ENCODE results near the gene LGALS16.
"Not testable (repeated sequence)": the region's sequence is repeated elsewhere in the genome, so short reads cannot be mapped to it uniquely, and the experiment has no call there.

The LGALS16 gene

DNA sequence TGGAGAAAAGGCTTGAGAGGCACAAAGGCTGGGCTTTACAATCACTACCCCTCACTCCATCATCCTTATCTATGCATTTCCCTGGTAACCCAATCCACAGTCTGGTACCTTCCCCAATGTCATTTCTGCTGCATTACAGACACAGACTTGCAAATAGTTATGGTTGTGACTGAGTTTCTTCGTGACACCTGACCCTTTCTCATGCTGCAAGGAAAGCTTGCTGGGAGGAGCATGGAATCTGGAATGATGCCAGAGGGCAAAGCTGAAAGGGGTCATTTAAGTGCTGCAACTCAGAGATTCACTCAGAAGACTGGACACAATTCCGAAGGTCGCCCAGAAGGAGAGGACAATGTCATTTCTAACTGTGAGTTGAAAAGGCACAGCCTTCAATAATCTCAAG lies at the start of gene LGALS16:
Gene LGALS16, plus strand, starts transcription at position 301 of the 400 bp plus-strand sequence. Its CDS starts 49 bp downstream, at position 350.
- DNase-seq, result no peak

GRCh38 chr19:39607021-39607420 lies 48.7 kb upstream of the LGALS16 start:
- no peak for DNase-seq

GRCh38 chr19:39607561-39607960 lies 48.2 kb upstream of the LGALS16 start:
- no peak for DNase-seq

GRCh38 chr19:39613597-39613996 lies 42.1 kb upstream of the LGALS16 start:
- no peak for DNase-seq

GRCh38 chr19:39617745-39618144 lies 38.0 kb upstream of the LGALS16 start:
- no peak for DNase-seq

DNA sequence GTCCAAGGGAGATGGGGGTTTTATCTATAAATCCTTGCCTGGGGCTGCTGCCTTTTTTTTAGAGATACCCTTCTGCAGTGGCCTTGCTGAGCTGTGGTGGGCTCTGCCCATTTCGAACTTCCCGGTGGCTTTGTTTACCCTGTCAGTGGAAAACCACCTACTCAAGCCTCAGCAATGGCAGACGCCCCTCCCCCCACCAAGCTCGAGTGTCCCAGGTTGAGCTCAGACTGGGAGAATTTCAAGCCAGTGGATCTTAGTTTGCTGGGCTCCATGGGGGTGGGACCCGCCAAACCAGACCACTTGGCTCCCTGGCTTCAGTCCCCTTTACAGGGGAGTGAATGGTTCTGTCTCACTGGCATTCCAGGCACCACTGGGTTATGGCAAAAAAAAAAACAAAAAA lies 31.8 kb upstream of the LGALS16 start:
- no peak for DNase-seq

GRCh38 chr19:39627631-39628030 lies 28.1 kb upstream of the LGALS16 start:
- peak; percentile 34 for DNase-seq

- no peak for DNase-seq
These were observed 24.5 kb upstream of the LGALS16 start for GRCh38 chr19:39631178-39631577.

DNA sequence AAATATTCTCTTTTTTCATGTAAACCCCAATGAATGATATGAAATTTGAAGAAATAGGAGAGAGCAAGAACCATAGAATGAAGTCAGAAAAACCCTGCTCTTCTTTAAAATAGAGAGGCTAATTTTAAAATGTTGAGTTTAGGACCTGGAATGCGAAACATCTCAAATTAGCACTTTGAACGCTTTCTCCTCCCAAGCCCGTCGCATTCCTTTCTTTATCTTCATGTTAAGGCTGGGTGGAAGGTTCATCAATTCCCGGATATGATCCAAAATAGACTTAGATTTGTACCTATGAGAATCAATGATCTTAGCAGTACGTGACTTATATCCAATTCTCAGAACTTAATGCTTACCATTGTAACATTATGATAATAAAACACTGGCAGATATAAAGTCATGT lies 24.1 kb upstream of the LGALS16 start:
- DNase-seq, result no peak

DNA sequence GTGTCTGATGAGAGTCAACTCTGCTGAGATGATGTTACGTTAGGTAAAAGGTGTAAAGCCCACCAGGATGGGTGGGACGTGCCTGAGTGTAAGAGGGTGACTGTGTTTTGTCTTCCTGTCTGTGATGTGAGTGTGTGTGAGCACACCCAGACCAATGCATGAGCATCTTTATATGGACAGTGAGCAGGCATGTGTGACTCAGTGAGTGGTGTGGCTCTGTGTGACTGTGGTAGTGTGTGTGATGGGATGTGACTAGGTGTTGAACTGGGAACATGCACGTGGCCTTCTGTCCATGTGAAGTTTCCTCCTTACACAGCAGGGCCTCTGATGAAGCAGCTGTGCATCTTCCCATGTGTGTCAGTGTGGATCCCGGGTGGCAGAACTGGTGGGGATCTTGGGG lies 17.8 kb upstream of the LGALS16 start:
- DNase-seq, result no peak

DNA sequence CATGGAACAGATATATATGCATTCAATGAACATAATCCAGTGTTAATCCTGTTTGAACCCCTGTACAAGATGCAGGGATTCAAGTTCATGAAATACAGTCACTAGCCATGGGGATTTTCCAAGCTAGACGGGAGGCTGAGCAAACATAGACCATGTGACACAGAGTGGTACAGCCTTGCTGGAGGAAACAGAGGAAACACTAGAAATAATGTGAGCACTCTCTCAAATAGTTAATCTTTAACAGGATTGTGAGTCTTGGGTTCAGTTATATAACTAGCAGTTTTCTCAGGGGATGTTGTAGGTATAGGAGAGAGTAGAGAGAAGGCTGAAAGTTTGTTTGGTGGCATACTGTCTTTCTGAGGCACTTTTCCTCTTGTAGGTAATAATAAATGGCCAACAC lies 13.9 kb upstream of the LGALS16 start:
- no peak for DNase-seq

GRCh38 chr19:39643591-39643990 lies 12.1 kb upstream of the LGALS16 start:
- no peak for DNase-seq

DNA sequence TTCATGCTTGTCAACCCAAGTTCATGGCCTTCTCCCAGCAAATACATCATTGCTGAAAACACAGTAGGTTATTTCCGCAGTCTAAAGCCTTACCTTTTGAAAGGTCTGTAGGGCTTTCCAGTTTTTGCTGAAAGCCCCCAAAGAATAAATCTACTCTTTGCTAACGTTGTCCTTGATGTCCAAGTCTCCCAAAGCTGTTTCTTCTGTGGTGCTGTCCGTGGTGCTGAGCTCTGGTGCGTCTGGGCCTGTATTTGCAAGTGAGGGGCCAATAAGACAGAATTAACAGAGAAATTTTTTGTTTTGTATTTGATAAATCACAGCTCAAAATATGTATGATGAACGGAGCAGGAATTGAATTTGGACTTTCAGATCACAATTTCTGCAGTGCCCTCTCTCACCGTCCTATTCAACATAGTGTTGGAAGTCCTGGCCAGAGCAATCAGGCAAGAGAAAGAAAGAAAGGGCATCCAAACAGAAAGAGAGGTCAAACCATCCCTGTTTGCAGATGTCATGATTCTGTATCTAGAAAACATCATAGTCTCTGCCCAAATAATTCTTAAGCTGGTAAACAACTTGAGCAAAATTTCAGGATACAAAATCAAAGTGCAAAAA lies 9.8 kb upstream of the LGALS16 start:
- DNase-seq, result peak; percentile 61

GRCh38 chr19:39647918-39648317 lies 7.8 kb upstream of the LGALS16 start:
- DNase-seq, result no peak

- no peak for DNase-seq
These were observed 4.1 kb downstream of the LGALS16 start for GRCh38 chr19:39659791-39660190.

DNA sequence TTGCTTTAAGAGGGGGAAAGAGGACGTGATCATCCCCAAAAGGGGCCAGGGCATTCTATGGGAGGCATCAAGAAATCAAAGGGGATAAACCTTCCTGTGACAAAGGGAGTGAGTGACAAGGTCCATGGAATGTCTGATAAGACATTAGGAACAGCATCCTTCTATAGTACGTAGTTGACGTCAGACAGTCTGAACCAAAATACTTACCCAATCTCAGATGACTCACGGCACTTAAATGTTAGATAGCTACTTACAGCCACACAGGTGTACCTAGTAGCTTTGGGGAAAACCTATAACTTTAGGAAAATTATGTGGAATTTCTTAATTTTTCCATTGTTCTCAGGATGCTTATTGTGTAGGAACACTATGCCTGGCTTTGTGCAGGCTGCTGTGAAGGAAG lies 4.9 kb downstream of the LGALS16 start:
- no peak for DNase-seq

GRCh38 chr19:39661565-39661964 lies 5.9 kb downstream of the LGALS16 start:
- DNase-seq, result no peak

GRCh38 chr19:39669860-39670259 lies 14.1 kb downstream of the LGALS16 start:
- DNase-seq, result not testable (repeated sequence)

DNA sequence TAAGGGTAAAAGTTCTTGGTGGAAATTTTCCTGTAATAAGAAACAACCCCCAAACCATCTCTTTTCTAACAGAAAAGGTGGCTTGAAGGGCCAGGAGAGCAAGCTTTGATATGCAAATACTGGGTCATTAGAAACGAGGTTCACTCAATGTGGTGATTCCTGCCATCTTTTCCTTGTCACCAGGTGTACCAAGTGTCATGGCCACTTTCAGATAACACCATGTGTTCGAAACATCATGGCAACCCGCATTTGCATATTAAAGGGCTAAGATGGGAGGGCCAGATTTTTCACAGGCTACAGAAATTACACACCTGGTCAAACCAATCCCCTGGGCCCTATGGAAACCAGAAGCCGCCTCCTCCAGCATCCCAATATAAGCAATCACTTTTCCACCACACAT lies 15.3 kb downstream of the LGALS16 start:
- DNase-seq, result no peak

GRCh38 chr19:39671739-39672363 lies 16.1 kb downstream of the LGALS16 start:
- DNase-seq, result peak; percentile 88

GRCh38 chr19:39672473-39672872 lies 16.8 kb downstream of the LGALS16 start:
- DNase-seq, result no peak

DNA sequence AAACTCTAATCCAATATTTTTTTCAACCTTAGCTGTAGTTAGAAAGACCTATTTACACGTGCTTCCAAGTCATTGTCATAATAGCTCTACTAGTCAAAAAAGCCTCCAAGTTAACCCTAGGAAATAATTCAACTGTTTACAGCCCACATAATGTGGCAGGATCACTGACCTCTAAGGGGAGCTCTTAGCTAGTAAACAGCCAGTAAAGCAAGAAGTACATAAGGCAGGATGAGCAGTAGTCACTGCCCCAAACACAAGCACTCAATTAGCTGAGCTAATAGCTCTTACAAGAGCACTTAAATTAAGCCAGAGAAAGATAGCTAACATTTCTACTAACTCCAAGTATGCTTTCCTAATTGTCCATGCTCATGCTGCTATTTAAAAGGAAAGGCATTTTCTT lies 18.1 kb downstream of the LGALS16 start:
- peak; percentile 54 for DNase-seq

- peak; percentile 33 for DNase-seq
These were observed 20.3 kb downstream of the LGALS16 start for GRCh38 chr19:39676004-39676403.

GRCh38 chr19:39677961-39678889 lies 22.5 kb downstream of the LGALS16 start:
- no peak for DNase-seq
